GM20431 (cell line): ENCODE data around the gene HOXB1.
"Not testable (repeated sequence)": the region's sequence is repeated elsewhere in the genome, so short reads cannot be mapped to it uniquely, and the experiment has no call there.

Experiments
- in situ Hi-C: fragments of 300-500 bp; cut with MseI, MboI; formaldehyde crosslinking; loops from one replicate; pipeline ENCODE4 v1.15.0; 2020; ENCODE audit warnings: low sequenced_read_pairs; ENCODE audit not compliant: unreplicated experiment

The HOXB1 gene

GRCh38 chr17:48526608-48527546, 3.9 kb downstream of the HOXB1 start:
- in situ Hi-C loops: no loop called here

- in situ Hi-C loops: no loop called here
These were observed 7.8 kb downstream of the HOXB1 start for GRCh38 chr17:48523010-48523409.

GRCh38 chr17:48522031-48522653, 8.7 kb downstream of the HOXB1 start:
- in situ Hi-C loops: no loop called here

- in situ Hi-C loops: no loop called here
These were observed 10.2 kb downstream of the HOXB1 start for GRCh38 chr17:48520631-48521079.

- in situ Hi-C loops: no loop called here
These were observed 11.4 kb downstream of the HOXB1 start for GRCh38 chr17:48519427-48519826.

- in situ Hi-C loops: no loop called here
These were observed 13.3 kb downstream of the HOXB1 start for GRCh38 chr17:48517478-48517877.

GRCh38 chr17:48515925-48516900, 14.6 kb downstream of the HOXB1 start:
- in situ Hi-C loops: no loop called here

- in situ Hi-C loops: no loop called here
These were observed 16.3 kb downstream of the HOXB1 start for GRCh38 chr17:48514477-48514876.

GRCh38 chr17:48513666-48514455, 16.9 kb downstream of the HOXB1 start:
- in situ Hi-C loops: no loop called here

GRCh38 chr17:48513097-48513496, 17.7 kb downstream of the HOXB1 start:
- in situ Hi-C loops: no loop called here

GRCh38 chr17:48510761-48511604, 19.8 kb downstream of the HOXB1 start:
- in situ Hi-C loops: no loop called here

GRCh38 chr17:48510381-48510760, 20.4 kb downstream of the HOXB1 start:
- in situ Hi-C loops: no loop called here

GRCh38 chr17:48509708-48510107, 21.1 kb downstream of the HOXB1 start:
- in situ Hi-C loops: not testable (repeated sequence)

GRCh38 chr17:48506246-48506645, 24.6 kb downstream of the HOXB1 start:
- in situ Hi-C loops: no loop called here

GRCh38 chr17:48505788-48506187, 25.0 kb downstream of the HOXB1 start:
- in situ Hi-C loops: no loop called here

- in situ Hi-C loops: no loop called here
These were observed 25.9 kb downstream of the HOXB1 start for GRCh38 chr17:48504953-48505352.

GRCh38 chr17:48503747-48504146, 27.1 kb downstream of the HOXB1 start:
- in situ Hi-C loops: no loop called here

- in situ Hi-C loops: no loop called here
These were observed 27.9 kb downstream of the HOXB1 start for GRCh38 chr17:48502901-48503300.

- in situ Hi-C loops: no loop called here
These were observed 28.5 kb downstream of the HOXB1 start for GRCh38 chr17:48502312-48502711.
